ENCODE data around the gene C1orf21.

- no peak for TF ChIP-seq CTCF (IDR thresholded peaks at IDR 0.05)
- no peak for TF ChIP-seq POLR2A (IDR thresholded peaks at IDR 0.05)
Measured at GRCh38 chr1:184634296-184634695, 247.5 kb downstream of the C1orf21 start.

Measured in body of pancreas (tissue), 4 donors.